CD8-positive, alpha-beta memory T cell (primary cell): ENCODE results near the gene WIPI1. TPM values are rescaled to one million over a fixed set of nuclear protein-coding genes. Genes with fewer than 3 reads are reported as not detected.

Experiments
- CTCF ChIA-PET: fragments of 350-600 bp; sonication (Branson Sonifier 250); formaldehyde crosslinking; loops from one replicate; lab custom pipeline; 2021; ENCODE audit warnings: antibody characterized with exemption; lab: Charles Lee
- POLR2A ChIA-PET: fragments of 350-600 bp; sonication (Branson Sonifier 250); formaldehyde crosslinking; loops from one replicate; lab custom pipeline; 2021; ENCODE audit warnings: antibody characterized with exemption; lab: Charles Lee
- DNase-seq, 5 donors: peaks; one replicate each; pipeline versions ENCODE4 v3.0.0 to v3.0.0-alpha.2; 2020 to 2022; ENCODE audit warnings: mixed read lengths in 1 of 5
- H3K27ac ChIP-seq: one replicate; pipeline ENCODE4 v1.7.0; 2013; ENCODE audit warnings: low read depth, mild to moderate bottlenecking, low read length, moderate library complexity
- H3K27me3 ChIP-seq: 2 replicates; pipeline ENCODE4 v1.7.0; 2013; ENCODE audit warnings: low read length, mild to moderate bottlenecking; ENCODE audit not compliant: insufficient read depth, poor library complexity, severe bottlenecking
- H3K36me3 ChIP-seq: 2 replicates; pipeline ENCODE4 v1.7.0; 2013; ENCODE audit warnings: mild to moderate bottlenecking, low read length, moderate library complexity; ENCODE audit not compliant: insufficient read depth
- H3K4me1 ChIP-seq: 2 replicates; pipeline ENCODE4 v1.7.0; 2013; ENCODE audit warnings: mild to moderate bottlenecking, low read length, moderate library complexity; ENCODE audit not compliant: insufficient read depth
- H3K4me3 ChIP-seq: 2 replicates; pipeline ENCODE4 v1.7.0; 2013; ENCODE audit warnings: mild to moderate bottlenecking, low read length
- H3K9me3 ChIP-seq: 2 replicates; pipeline ENCODE4 v1.7.0; 2013; ENCODE audit warnings: mild to moderate bottlenecking, low read length
- H3K27ac Mint-ChIP-seq, 8 donors: one replicate each; pipeline ENCODE4 v1.8.0; 2020 to 2021; ENCODE audit warnings: mixed read lengths in 8 of 8, mild to moderate bottlenecking in 6 of 8, inconsistent platforms in 3 of 8, moderate library complexity in 3 of 8
- H3K27me3 Mint-ChIP-seq, 2 donors: one replicate each; pipeline ENCODE4 v1.8.0; 2020 to 2021; ENCODE audit warnings: mixed read lengths in 2 of 2, mild to moderate bottlenecking in 1 of 2, moderate library complexity in 1 of 2
- H3K36me3 Mint-ChIP-seq, 3 donors: one replicate each; pipeline ENCODE4 v1.8.0; 2020 to 2021; ENCODE audit warnings: mixed read lengths in 3 of 3, inconsistent platforms in 1 of 3, mild to moderate bottlenecking in 1 of 3
- H3K4me1 Mint-ChIP-seq, 3 donors: one replicate each; pipeline ENCODE4 v1.8.0; 2020 to 2021; ENCODE audit warnings: mixed read lengths in 3 of 3, inconsistent platforms in 1 of 3, mild to moderate bottlenecking in 1 of 3
- H3K4me3 Mint-ChIP-seq, 7 donors: one replicate each; pipeline ENCODE4 v1.8.0; 2020 to 2021; ENCODE audit warnings: mixed read lengths in 7 of 7, mild to moderate bottlenecking in 6 of 7, moderate library complexity in 4 of 7, inconsistent platforms in 2 of 7
- H3K9me3 Mint-ChIP-seq, 5 donors: one replicate each; pipeline ENCODE4 v1.8.0; 2020 to 2022; ENCODE audit warnings: mixed read lengths in 5 of 5, mild to moderate bottlenecking in 3 of 5, moderate library complexity in 2 of 5, inconsistent platforms in 1 of 5
- polyA plus RNA-seq: library from polyadenylated mRNA; unstranded; fragments of 300-500 nt; fragmentation: Illumina TruSeq; gene quantifications from one replicate; pipeline ENCODE4 v1.2.3, GENCODE V29; 2021
- total RNA-seq, 2 experiments: library from RNA; stranded (reverse); gene quantifications; one replicate each; pipeline ENCODE4 v1.2.3, GENCODE V29; 2021

WIPI1 gene
- total and polyA plus RNA-seq, 3 experiments from 2014 or later: 8.2 to 10.3 (median 9.8) TPM

- Histone ChIP-seq H3K36me3 (no peaks in the 10 kb centered on the region), H3K27me3 (no peaks in the 10 kb centered on the region), H3K9me3 (no peaks in the 10 kb centered on the region), H3K27ac (no peak overlapping the region), H3K4me3 (no peak overlapping the region), H3K4me1 (peaks cover 35% of the 10 kb centered on the region)
- no peak for DNase-seq
- H3K4me3 Mint-ChIP-seq: no peak overlapping the region
- H3K36me3 Mint-ChIP-seq: peaks cover 0 to 28% (median 10%) of the 10 kb centered on the region in 3 donors
- no peak overlapping the region for H3K27ac Mint-ChIP-seq
- CTCF ChIA-PET: interaction anchor here (0.9 to 5.6 kb wide), 17 partner anchors 11 to 263 kb away, joined by 3 to 59 read pairs (median 6); partner anchors contain the start of gene WIPI1
- H3K4me1 Mint-ChIP-seq: peaks cover 29 to 54% (median 45%) of the 10 kb centered on the region in 3 donors
- H3K27me3 Mint-ChIP-seq: no peaks in the 10 kb centered on the region
- POLR2A ChIA-PET: no interaction called here
- peaks cover 0 to 1% (median 0%) of the 10 kb centered on the region in 5 donors for H3K9me3 Mint-ChIP-seq
These were observed 21.9 kb downstream of the WIPI1 start for GRCh38 chr17:68435361-68435760.

- H3K36me3 ChIP-seq: no peaks in the 10 kb centered on the region
- no peak overlapping the region for H3K4me3 Mint-ChIP-seq
- no peak overlapping the region for H3K27ac Mint-ChIP-seq
- no peaks in the 10 kb centered on the region for H3K27me3 Mint-ChIP-seq
- H3K27me3 ChIP-seq: no peaks in the 10 kb centered on the region
- H3K9me3 Mint-ChIP-seq: peaks cover 0 to 1% (median 0%) of the 10 kb centered on the region in 5 donors
- H3K36me3 Mint-ChIP-seq: peaks cover 0 to 37% (median 14%) of the 10 kb centered on the region in 3 donors
- POLR2A ChIA-PET: interaction anchor here (0.7 to 1.1 kb wide), 2 partner anchors 116 to 143 kb away, joined by 3 to 6 read pairs; partner anchors contain the start of gene ARSG
- H3K4me1 ChIP-seq: peaks cover 35% of the 10 kb centered on the region
- H3K9me3 ChIP-seq: no peaks in the 10 kb centered on the region
- DNase-seq: no peak
- CTCF ChIA-PET: interaction anchor here (0.6 to 5.6 kb wide), 8 partner anchors 18 to 486 kb away, joined by 3 to 59 read pairs (median 8); partner anchors contain the start of genes ARSG, SLC16A6 and WIPI1
- peaks cover 29 to 45% (median 45%) of the 10 kb centered on the region in 3 donors for H3K4me1 Mint-ChIP-seq
- H3K4me3 ChIP-seq: no peak overlapping the region
- no peak overlapping the region for H3K27ac ChIP-seq
These were observed 23.3 kb downstream of the WIPI1 start for GRCh38 chr17:68433911-68434508.

GRCh38 chr17:68433211-68433610 lies 24.1 kb downstream of the WIPI1 start:
- Mint-ChIP-seq H3K4me1 (peaks cover 25 to 37% (median 37%) of the 10 kb centered on the region in 3 donors), H3K9me3 (peaks cover 0 to 1% (median 0%) of the 10 kb centered on the region in 5 donors), H3K27me3 (no peaks in the 10 kb centered on the region), H3K27ac (peak overlapping the region in 1 of 8 donors; percentile 17), H3K4me3 (no peak overlapping the region), H3K36me3 (peaks cover 0 to 44% (median 15%) of the 10 kb centered on the region in 3 donors)
- Histone ChIP-seq H3K4me3 (no peak overlapping the region), H3K27me3 (no peaks in the 10 kb centered on the region), H3K4me1 (peaks cover 32% of the 10 kb centered on the region), H3K27ac (no peak overlapping the region), H3K9me3 (no peaks in the 10 kb centered on the region), H3K36me3 (no peaks in the 10 kb centered on the region)
- no peak for DNase-seq
- CTCF ChIA-PET: interaction anchor here (1.7 to 3.1 kb wide), 5 partner anchors 17 to 171 kb away, joined by 4 to 22 read pairs (median 5); partner anchors contain the start of genes ARSG, SLC16A6 and WIPI1
- POLR2A ChIA-PET: interaction anchor here (0.7 kb wide), 2 partner anchors 71 to 274 kb away, joined by 3 to 5 read pairs; no protein-coding TSS in a partner anchor

- Histone ChIP-seq H3K36me3 (no peaks in the 10 kb centered on the region), H3K27ac (no peak overlapping the region), H3K27me3 (no peaks in the 10 kb centered on the region), H3K4me1 (peaks cover 23% of the 10 kb centered on the region), H3K9me3 (no peaks in the 10 kb centered on the region), H3K4me3 (no peak overlapping the region)
- Mint-ChIP-seq H3K4me1 (peaks cover 15 to 28% (median 27%) of the 10 kb centered on the region in 3 donors), H3K9me3 (peaks cover 0 to 1% (median 0%) of the 10 kb centered on the region in 5 donors), H3K4me3 (no peak overlapping the region), H3K27me3 (no peaks in the 10 kb centered on the region), H3K36me3 (peaks cover 0 to 48% (median 15%) of the 10 kb centered on the region in 3 donors), H3K27ac (peak overlapping the region in 3 of 8 donors; percentile 5 to 92 (median 67))
- CTCF ChIA-PET: interaction anchor here (0.6 to 3.1 kb wide), 15 partner anchors 18 to 194 kb away, joined by 3 to 22 read pairs (median 3); partner anchors contain the start of genes ARSG, SLC16A6 and WIPI1
- no peak for DNase-seq
- POLR2A ChIA-PET: interaction anchor here (0.6 to 1.2 kb wide), 2 partner anchors 140 to 148 kb away, joined by 4 to 6 read pairs; no protein-coding TSS in a partner anchor
These were observed 25.0 kb downstream of the WIPI1 start for GRCh38 chr17:68432086-68432864.

GRCh38 chr17:68431661-68432071 lies 25.6 kb downstream of the WIPI1 start:
- H3K4me3 ChIP-seq: no peak overlapping the region
- H3K36me3 ChIP-seq: no peaks in the 10 kb centered on the region
- H3K27ac ChIP-seq: no peak overlapping the region
- peak in 3 of 5 donors; percentile 21 to 65 (median 49) for DNase-seq
- no peak overlapping the region for H3K4me3 Mint-ChIP-seq
- H3K9me3 Mint-ChIP-seq: peaks cover 0 to 1% (median 0%) of the 10 kb centered on the region in 5 donors
- H3K9me3 ChIP-seq: no peaks in the 10 kb centered on the region
- ChIA-PET POLR2A (interaction anchor here (1.2 kb wide), 1 partner anchor 139 kb away, joined by 6 read pairs; no protein-coding TSS in a partner anchor), CTCF (interaction anchor here (0.6 to 3.1 kb wide), 15 partner anchors 18 to 193 kb away, joined by 3 to 22 read pairs (median 3); partner anchors contain the start of gene WIPI1)
- no peaks in the 10 kb centered on the region for H3K27me3 Mint-ChIP-seq
- H3K4me1 ChIP-seq: peaks cover 17% of the 10 kb centered on the region
- peaks cover 0 to 53% (median 17%) of the 10 kb centered on the region in 3 donors for H3K36me3 Mint-ChIP-seq
- no peaks in the 10 kb centered on the region for H3K27me3 ChIP-seq
- peak overlapping the region in 3 of 8 donors; percentile 5 to 92 (median 67) for H3K27ac Mint-ChIP-seq
- H3K4me1 Mint-ChIP-seq: peaks cover 11 to 22% (median 21%) of the 10 kb centered on the region in 3 donors

GRCh38 chr17:68431045-68431608 lies 26.2 kb downstream of the WIPI1 start:
- Mint-ChIP-seq H3K27ac (no peak overlapping the region), H3K4me1 (peaks cover 5 to 17% (median 16%) of the 10 kb centered on the region in 3 donors), H3K4me3 (peak overlapping the region in 1 of 7 donors; percentile 37), H3K27me3 (no peaks in the 10 kb centered on the region), H3K36me3 (peaks cover 0 to 55% (median 17%) of the 10 kb centered on the region in 3 donors), H3K9me3 (peaks cover 0 to 1% (median 0%) of the 10 kb centered on the region in 5 donors)
- Histone ChIP-seq H3K36me3 (no peaks in the 10 kb centered on the region), H3K4me1 (peaks cover 12% of the 10 kb centered on the region), H3K27me3 (no peaks in the 10 kb centered on the region), H3K27ac (no peak overlapping the region), H3K9me3 (no peaks in the 10 kb centered on the region), H3K4me3 (no peak overlapping the region)
- DNase-seq: no peak
- CTCF ChIA-PET: interaction anchor here (1.0 to 3.1 kb wide), 10 partner anchors 17 to 193 kb away, joined by 3 to 22 read pairs (median 3); partner anchors contain the start of gene WIPI1
- POLR2A ChIA-PET: interaction anchor here (1.2 kb wide), 1 partner anchor 139 kb away, joined by 6 read pairs; no protein-coding TSS in a partner anchor

GRCh38 chr17:68429881-68430280 lies 27.4 kb downstream of the WIPI1 start:
- H3K27me3 ChIP-seq: no peaks in the 10 kb centered on the region
- ChIA-PET POLR2A (no interaction called here), CTCF (no interaction called here)
- no peaks in the 10 kb centered on the region for H3K9me3 Mint-ChIP-seq
- no peak for DNase-seq
- H3K27me3 Mint-ChIP-seq: no peaks in the 10 kb centered on the region
- H3K36me3 ChIP-seq: no peaks in the 10 kb centered on the region
- H3K27ac Mint-ChIP-seq: no peak overlapping the region
- no peaks in the 10 kb centered on the region for H3K9me3 ChIP-seq
- H3K4me1 Mint-ChIP-seq: peaks cover 3 to 11% (median 11%) of the 10 kb centered on the region in 3 donors
- H3K4me1 ChIP-seq: peaks cover 7% of the 10 kb centered on the region
- no peak overlapping the region for H3K27ac ChIP-seq
- peaks cover 0 to 63% (median 17%) of the 10 kb centered on the region in 3 donors for H3K36me3 Mint-ChIP-seq
- H3K4me3 ChIP-seq: no peak overlapping the region
- no peak overlapping the region for H3K4me3 Mint-ChIP-seq
